Stimulated activated CD4-positive, alpha-beta T cell treated with anti-CD3 and anti-CD28 coated beads, TNF-alpha, amount 100 ng/mL, for 48 hours (primary cell): Measurements from ENCODE around the gene SHMT1.
"Not testable (repeated sequence)": the region's sequence is repeated elsewhere in the genome, so short reads cannot be mapped to it uniquely, and the experiment has no call there.

Experiments
- DNase-seq, 3 donors: peaks; one replicate each; pipeline ENCODE4 v3.0.0-alpha.2; 2020; ENCODE audit warnings: low read depth in 3 of 3

The SHMT1 gene

DNA sequence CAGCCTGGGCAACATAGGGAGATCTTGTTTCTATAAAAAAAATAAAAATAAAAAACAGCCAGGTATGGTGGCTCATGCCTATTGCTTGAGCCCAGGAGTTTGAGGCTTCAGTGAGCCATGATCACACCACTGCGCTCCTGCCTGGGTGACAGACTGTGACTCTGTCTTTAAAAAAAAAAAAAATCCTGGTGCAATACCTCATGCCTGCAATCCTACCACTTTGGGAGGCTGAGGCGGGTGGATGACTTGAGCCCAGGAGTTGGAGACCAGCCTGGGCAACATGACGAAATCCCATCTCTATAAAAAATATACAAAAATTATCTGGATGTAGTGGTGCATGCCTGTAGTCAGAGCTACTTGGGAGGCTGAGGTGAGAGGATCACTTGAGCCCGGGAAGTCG, 15.3 kb upstream of the SHMT1 start:
- not testable (repeated sequence) for DNase-seq

DNA sequence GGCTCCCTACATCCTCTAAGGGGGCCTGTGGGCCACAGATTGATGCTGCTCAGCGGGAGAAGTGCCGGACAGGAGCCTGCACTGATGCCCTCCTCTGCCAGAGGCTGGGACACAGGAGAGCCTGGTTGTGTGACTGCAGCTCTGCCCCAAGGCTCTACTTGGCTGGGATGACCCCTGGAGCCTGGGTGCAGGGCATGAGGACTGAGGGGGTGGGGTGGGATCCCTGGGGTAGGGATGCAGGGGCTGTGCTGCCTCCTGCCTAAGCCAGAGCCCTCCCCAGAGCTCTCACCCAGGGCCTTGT, 14.8 kb upstream of the SHMT1 start:
- DNase-seq: no peak

DNA sequence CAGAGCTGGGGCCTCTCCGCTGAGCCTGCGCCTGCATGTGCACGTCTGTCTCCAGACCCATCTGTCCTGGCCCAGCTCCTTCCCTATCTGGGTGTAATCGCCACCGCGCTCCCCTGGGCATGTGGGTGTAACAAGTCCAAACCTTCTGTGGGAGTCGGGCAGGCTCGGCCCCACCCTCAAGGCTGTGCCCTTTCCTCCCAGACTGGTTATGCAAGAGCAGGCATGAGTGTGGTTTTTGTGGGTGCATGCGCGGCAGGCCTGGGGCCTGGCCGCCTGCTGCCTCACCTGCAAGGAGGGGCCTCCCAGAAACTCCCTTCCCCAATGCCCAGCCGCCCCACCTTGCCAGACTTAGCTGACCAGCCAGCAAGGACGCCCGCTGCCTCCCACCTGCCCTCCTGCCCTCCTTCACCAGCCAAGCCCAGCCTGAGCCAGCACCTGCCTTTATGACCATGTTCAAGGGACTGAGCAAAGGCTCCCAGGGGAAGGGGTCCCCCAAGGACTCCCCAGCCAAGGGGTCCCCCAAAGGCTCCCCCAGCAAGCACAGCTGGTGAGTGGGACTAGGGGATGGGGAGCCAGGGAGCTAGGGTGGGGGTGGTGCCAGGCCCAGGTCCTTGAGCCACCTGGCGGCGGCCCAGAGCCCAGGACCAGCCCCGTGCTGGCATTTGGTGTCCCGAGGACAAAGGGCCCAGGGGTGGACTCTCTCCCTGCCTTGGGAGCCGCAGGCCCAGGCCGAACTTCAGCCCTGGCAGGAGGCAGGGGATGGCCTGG, 14.3 kb upstream of the SHMT1 start, which contains the start of gene EVPLL:
TSS of gene EVPLL (plus strand) at position 342 of the 768 bp plus-strand sequence. CDS start 3,160 bp downstream, outside the sequence.
- DNase-seq: no peak

DNA sequence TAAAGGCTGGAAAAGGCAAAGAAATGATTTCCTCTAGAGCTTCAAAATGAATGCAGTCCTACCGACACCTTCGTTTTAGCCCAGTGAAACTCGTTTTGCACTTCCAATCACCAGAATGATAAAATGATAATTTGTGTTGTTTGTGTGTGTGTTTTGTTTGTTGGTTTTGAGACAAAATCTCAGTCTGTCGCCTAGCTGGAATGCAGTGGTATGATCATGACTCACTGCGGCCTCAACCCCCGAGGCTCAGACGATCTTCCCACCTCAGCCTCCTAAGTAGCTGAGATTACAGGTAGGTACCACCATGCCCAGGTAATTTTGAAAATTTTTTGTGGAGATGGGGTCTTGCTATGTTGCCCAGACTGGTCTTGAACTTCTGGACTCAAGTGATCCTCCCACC, 10.9 kb upstream of the SHMT1 start:
- no peak for DNase-seq

- DNase-seq: not testable (repeated sequence)
These were observed 9.8 kb upstream of the SHMT1 start for GRCh38 chr17:18373181-18373580.

DNA sequence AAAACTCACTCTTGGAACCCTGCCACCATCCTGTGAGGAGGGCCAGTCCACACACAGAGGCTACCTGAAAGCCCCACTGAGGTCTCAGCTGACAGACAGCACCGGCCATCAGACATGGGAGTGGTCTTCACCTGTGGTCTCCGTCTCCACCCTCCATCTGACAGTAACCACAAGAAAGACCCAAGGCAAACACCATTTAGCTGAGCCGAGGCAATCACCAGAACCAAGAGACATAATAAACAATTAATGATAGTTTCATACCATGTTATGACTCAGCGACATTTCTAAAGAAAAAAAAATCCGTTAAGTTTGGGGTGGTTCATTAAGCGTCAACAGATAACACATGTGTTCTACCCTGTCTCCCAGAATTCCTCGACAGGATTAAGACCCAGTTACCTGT, 8.1 kb upstream of the SHMT1 start:
- DNase-seq: no peak

DNA sequence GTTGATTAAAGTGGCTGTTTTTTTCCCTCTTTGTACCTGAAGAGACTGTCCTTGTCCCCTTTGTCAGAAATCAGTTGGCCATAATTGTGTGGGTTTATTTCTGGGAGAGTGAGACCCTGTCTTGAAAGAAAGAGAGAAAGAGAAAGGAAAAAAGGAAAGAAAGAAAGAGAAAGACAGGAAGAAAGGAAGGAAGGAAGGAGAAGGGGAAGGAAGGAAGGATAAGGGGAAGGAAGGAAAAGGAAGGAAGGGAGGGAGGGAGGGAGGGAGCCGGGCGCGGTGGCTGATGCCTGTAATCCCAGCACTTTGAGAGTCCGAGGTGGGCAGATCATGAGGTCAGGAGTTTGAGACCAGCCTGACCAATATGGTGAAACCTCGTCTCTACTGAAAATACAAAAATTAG, 7.4 kb upstream of the SHMT1 start:
- no peak for DNase-seq

DNA sequence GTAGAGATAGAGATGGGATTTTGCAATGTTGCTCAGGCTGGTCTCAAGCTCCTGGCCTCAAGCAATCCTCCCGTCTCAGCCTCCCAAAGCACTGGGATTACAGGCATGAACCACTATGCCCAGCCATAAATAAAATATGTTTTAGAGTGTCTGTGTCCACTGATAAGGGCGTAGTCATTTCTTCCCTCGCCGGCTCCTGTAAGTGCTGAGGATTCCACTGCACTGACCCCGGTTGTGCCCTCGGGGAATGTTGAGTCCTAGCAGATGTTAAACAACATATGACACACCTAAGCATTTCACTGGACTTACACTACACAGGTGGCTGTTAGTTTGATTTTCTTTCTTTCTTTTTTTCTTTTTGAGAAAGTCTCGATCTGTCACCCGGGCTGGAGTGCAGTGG, 5.6 kb upstream of the SHMT1 start:
- no peak for DNase-seq

- no peak for DNase-seq
These were observed 816 bp upstream of the SHMT1 start for GRCh38 chr17:18364166-18364565.

GRCh38 chr17:18362698-18363100, 651 bp downstream of the SHMT1 start:
- no peak for DNase-seq

DNA sequence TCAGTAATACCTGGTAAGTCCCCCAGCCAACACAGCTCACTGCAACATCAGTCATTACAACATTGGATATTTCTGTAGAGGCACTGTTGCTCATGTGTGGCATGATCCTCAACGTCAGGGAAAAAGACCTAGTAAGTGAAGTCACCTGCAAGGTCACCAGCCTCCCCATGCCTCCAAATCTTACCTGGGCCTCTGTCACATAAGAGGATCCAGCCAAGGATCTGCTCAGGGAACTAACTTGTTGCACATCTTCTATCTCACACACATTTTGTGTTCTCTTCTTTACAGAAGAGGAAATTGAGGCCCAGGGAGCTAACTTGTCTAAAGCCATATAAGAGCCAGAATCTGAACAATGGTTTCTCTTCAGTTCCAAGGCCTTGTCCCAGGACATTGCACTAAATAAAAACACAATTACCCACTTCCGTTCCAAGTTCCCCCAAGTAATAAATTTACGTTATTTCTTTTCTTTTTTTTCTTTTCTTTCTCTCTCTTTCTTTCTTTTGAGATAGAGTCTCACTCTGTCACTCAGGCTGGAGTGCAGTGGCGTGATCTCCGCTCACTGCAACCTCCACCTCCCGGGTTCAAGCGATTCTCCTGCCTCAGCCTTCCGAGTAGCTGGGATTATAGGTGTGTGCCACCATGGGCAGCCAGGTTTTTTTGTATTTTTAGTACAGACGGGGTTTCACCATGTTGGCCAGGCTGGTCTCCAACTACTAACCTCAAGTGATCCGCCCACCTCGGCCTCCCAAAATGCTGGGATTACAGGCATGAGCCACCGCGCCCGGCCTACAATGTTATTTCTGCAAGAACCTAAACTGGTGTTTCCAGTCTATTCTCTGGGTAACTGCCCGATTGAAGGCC, 1.3 kb downstream of the SHMT1 start:
- no peak for DNase-seq

- no peak for DNase-seq
These were observed 2.8 kb downstream of the SHMT1 start for GRCh38 chr17:18360518-18360917.

DNA sequence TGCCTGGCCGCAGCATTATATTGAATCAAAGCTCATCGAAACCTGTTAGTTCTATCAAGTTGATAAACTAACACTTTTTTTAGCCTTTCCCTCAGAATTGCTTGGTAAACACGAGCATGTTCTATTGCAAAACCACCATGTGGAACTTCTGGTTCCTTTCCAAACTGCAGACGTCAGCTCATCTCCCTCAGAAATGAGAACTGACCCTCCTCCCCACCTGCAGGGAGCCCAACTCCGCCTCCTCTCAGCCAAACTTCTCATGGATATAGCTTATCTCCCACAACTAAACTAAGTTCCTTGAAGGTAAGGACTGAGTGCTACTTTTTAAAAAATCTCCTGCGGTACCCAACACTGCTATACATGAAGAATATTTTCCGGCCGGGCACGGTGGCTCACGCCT, 6.7 kb downstream of the SHMT1 start:
- no peak for DNase-seq

DNA sequence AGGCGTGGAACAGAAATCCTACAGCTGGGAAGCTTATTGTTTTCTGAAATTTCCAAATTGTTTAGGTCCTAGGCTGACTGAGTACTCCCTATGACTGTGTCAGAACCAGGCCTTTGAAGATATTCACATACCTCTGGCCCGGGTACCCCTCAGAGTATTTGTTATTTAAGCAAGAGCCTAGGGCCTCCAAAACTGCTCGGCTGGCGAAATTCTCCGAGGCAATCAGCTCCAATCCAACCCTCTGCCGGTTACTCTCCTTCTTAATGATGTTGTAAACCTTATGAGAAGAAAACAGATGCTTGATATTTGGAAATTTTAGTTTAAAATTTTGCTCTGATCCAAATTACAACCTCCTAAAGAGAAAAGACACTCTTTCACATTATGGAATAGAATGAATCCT, 9.8 kb downstream of the SHMT1 start:
- DNase-seq: no peak

- no peak for DNase-seq
These were observed 19.3 kb downstream of the SHMT1 start for GRCh38 chr17:18344021-18344420.

- DNase-seq: no peak
These were observed 23.4 kb downstream of the SHMT1 start for GRCh38 chr17:18339933-18340332.

DNA sequence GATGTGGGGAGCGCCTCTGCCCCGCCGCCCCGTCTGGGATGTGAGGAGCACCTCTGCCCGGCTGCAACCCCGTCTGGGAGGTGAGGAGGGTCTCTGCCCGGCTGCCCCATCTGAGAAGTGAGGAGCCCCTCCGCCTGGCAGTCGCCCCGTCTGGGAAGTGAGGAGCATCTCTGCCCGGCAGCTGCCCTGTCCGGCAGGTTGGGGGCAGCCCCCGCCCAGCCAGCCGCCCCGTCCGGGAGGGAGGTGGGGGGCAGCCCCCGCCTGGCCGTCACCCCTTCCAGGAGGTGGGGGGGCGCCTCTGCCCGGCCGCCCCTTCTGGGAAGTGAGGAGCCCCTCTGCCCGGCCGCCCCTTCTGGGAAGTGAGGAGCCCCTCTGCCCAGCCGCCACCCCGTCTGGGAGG, 25.2 kb downstream of the SHMT1 start:
- DNase-seq: not testable (repeated sequence)

GRCh38 chr17:18332909-18333489, 30.4 kb downstream of the SHMT1 start:
- DNase-seq: no peak

DNA sequence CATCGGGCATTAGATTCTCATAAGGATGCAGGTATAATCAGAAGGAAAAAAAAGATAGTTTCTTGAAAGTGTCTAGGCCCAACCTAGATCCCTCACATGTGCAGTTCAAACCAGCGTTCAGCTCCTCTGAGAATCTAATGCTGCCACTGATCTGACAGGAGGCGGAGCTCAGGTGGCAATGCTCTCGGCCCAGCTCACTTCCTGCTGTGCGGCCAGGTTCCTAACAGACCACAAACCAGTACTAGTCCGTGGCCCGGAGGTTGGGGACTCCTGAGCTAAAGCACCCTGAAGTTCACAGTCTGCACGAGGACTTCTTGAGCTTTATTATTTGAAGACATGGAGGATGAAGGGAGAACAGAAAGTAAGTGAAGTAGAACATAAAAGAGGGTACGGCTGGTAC, 31.5 kb downstream of the SHMT1 start:
- no peak for DNase-seq

- DNase-seq: no peak
These were observed 34.6 kb downstream of the SHMT1 start for GRCh38 chr17:18328643-18329204.

DNA sequence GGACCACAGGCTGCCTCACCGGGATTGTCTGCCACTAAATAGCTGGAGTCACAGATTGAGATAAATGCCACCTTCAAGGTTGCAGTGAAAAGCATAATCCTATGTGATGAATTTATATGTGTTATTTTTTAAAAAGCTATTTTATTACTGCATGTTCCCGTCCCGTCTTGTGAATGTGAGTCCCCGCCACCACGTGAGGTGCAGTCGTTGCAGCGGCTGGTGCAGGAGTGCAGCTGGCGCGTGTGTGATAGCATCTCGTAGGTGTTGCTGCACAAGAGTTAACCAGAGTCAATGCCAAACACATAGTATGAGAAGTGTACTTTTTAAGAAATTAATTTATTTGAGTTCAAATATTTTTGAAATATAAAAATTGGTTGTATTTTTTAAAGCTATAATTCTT, 35.8 kb downstream of the SHMT1 start:
- DNase-seq: no peak

DNA sequence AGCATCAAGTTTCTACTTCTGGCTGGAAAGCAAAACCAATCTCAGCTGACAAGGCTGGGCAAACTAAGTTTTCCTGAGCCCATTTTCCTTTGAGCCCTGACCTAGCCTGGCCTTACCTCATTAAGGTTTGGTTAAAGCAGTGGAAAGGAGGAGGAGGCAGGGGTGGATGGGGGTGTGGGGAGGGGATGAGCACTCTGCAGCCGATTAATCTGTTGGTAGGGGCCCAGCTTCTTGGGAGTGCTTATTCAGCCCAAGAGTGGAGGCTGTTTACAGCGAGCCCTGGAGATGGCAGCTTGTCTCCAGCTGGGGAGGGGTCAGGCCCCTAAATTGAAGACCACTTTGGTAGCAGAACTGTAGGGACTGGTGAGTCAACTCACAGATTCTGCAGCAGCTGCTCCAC, 36.3 kb downstream of the SHMT1 start:
- DNase-seq: no peak

GRCh38 chr17:18326572-18326971, 36.8 kb downstream of the SHMT1 start:
- DNase-seq: no peak
